ENCODE measurements around the gene TRIM29.

The TRIM29 gene

DNA sequence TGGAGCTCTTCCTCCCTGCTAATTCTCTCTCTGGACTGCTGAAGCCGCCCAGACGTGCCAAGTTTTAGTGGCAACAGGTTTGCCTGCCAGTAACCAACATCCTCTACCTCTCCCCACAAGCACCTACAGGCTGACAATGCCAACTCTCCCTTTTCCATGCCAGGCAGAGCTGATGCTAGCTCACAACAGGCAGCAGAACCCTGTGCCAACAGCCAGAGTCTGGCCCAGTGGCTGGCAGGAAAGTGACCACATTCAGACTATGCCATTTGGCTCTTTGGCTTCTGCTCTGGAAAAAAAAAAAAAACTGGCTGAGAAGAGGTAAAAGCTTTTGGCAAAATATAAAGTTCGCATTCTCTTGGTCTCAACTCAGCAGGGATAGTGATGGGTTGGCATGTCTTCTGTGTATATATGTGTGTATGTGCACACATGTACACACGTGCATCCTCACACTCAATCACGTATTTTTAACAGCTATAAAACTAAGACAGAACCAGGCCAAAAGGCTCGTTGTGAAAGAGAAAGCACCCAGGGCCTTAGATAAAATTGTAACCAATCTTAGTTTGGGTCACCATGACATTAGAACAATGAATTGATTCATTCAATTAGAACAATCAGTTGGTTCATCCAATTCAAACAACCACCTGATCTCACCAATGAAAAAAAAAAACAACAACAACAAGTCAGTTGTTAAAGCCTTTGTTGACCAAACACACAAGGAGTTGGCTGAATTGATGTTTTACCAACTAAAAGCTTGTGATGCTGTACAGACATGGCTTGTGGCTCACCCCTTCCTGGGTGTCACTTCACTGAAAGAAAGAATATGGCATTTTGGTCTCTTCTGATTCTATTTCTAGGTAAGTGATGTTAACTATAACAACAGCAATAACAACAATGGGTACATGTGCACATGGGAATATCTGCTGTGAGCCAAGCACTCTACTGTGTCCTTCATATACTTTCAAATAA, 48.6 kb downstream of the TRIM29 start:
- Histone ChIP-seq H3K27ac (ENCODE audit: low read depth, low read length, severe bottlenecking) (no peak overlapping the region), H3K4me3 (ENCODE audit: extremely low read depth, insufficient read depth, low read length, poor library complexity, severe bottlenecking) (no peak overlapping the region), H3K4me1 (ENCODE audit: control insufficient read depth, insufficient read depth, low read length, poor library complexity, severe bottlenecking) (no peaks in the 10 kb centered on the region), H3K9me3 (ENCODE audit: control insufficient read depth, low read length) (no peaks in the 10 kb centered on the region), H3K36me3 (ENCODE audit: control insufficient read depth, insufficient read depth, low read length) (no peaks in the 10 kb centered on the region)
- WGBS, 2 experiments (ENCODE audit: insufficient coverage in 2 of 2): 86% methylated on average over 2 of the region's 6 CpGs; no CpG with 5 or more reads in 1 of the 2 experiments

DNA sequence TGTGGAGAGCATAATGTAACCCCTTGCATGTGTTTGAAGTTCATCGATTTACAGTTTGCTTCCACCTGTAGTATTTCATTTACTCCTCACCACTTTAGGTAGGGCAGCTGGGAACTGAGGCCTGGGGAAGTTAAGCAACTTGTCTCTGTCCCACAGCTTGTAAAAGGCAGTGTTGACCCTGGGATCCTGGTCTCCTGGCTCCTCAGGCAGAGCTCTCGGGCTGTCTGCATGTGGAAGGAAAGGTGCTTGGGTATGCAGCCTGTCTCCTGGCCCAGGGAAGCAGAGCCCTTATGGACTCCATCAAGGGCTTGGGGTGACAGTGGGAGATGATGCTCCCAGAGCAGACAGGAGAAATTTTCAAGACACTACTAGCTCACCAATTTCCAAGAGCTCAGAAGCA, 49.9 kb downstream of the TRIM29 start:
- no peaks in the 10 kb centered on the region for H3K4me1 ChIP-seq (ENCODE audit: control insufficient read depth, insufficient read depth, low read length, poor library complexity, severe bottlenecking)
- 100% methylated on average over 1 to 2 of the region's 2 CpGs for WGBS, 2 experiments (ENCODE audit: insufficient coverage in 2 of 2)
- H3K27ac ChIP-seq (ENCODE audit: low read depth, low read length, severe bottlenecking): no peak overlapping the region
- H3K36me3 ChIP-seq (ENCODE audit: control insufficient read depth, insufficient read depth, low read length): no peaks in the 10 kb centered on the region
- H3K4me3 ChIP-seq (ENCODE audit: extremely low read depth, insufficient read depth, low read length, poor library complexity, severe bottlenecking): no peak overlapping the region
- H3K9me3 ChIP-seq (ENCODE audit: control insufficient read depth, low read length): no peaks in the 10 kb centered on the region

DNA sequence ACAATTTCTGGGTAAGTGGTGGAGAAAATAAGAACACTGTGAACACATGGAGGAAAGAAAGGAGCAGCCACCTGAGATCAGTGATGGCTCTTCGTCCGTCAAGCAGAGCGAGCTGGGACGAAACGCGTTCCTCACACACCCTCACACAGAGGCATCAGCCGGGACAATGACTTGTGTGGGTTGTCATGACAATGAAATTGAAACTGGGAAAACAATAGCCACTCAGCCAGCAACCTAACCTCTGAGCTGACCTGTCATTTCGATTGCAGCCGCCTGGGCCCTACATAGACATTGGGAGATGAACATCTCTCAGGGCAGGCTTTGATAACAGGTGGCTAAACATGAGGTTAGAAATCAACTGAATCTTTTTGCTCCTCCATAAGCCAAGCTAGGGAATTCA, 51.3 kb downstream of the TRIM29 start:
- Histone ChIP-seq H3K4me3 (ENCODE audit: extremely low read depth, insufficient read depth, low read length, poor library complexity, severe bottlenecking) (no peak overlapping the region), H3K36me3 (ENCODE audit: control insufficient read depth, insufficient read depth, low read length) (no peaks in the 10 kb centered on the region), H3K9me3 (ENCODE audit: control insufficient read depth, low read length) (no peaks in the 10 kb centered on the region), H3K27ac (ENCODE audit: low read depth, low read length, severe bottlenecking) (no peak overlapping the region), H3K4me1 (ENCODE audit: control insufficient read depth, insufficient read depth, low read length, poor library complexity, severe bottlenecking) (no peaks in the 10 kb centered on the region)
- 50 to 82% methylated on average over 1 to 2 of the region's 9 CpGs for WGBS, 2 experiments (ENCODE audit: insufficient coverage in 2 of 2)

DNA sequence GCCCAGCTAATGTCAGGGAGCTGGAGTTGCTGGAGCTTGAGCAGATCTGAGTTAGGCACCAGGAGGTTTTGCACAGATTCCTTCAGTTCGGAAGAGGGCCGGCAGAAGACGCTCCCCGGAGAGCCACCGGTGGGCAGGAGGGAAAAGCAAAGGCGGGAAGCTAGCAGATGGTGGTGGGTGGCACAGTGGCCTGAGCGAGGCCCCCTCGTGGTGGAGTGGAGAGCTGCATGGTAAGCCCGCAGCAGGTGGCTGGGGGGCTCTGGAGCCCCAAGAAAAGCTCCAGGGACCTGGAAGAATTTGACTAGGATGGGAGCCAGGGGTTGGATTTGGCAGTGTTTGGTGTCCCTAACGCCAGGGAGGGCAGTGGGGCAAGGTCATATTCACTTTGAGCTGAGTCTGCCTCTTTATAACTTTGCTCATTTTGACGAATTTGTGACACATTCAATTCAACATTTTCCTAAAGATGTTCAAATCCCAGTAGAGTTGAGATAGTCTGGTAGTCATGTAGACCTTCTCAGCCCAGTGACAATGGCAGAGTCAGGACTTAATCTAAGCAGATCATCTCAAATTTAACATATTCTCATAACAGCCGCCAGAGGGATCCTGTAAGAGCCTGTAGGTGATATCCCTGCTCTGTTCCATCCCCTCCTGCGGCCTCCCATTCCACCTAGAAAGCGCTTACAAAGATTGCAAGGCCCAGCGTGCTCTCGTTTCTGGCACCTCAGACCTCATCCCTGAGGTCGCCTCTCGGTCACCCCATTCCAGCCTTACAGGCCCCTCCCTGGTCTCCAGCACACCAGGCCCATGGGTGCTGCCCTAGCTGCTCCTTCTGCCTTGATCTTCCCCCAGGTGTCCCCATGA, 57.9 kb downstream of the TRIM29 start:
- no peaks in the 10 kb centered on the region for H3K36me3 ChIP-seq (ENCODE audit: control insufficient read depth, insufficient read depth, low read length)
- 58 to 64% methylated on average over 16 to 17 of the region's 18 CpGs for WGBS, 2 experiments (ENCODE audit: insufficient coverage in 2 of 2)
- no peaks in the 10 kb centered on the region for H3K9me3 ChIP-seq (ENCODE audit: control insufficient read depth, low read length)
- H3K27ac ChIP-seq (ENCODE audit: low read depth, low read length, severe bottlenecking): no peak overlapping the region
- H3K4me1 ChIP-seq (ENCODE audit: control insufficient read depth, insufficient read depth, low read length, poor library complexity, severe bottlenecking): no peaks in the 10 kb centered on the region
- H3K4me3 ChIP-seq (ENCODE audit: extremely low read depth, insufficient read depth, low read length, poor library complexity, severe bottlenecking): no peak overlapping the region

DNA sequence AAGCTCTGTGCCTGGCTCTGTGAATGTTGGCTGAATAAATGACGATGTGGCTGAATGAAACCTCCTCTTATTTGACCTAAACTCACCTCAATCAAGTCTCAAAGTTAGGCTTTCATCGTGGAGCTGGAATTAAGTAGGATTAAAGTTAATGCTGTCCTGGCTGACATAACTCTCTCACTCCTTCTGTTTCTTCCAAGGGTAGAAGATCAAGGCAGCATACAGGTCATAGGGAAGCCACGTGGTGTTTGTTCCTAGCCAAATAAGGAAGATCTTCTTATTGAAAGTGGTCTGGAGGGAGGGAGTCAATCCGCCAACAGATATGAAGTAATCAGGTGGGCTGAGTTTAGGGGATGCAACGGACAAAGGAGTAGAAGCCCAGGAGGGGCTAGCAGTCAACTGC, 59.5 kb downstream of the TRIM29 start:
- Histone ChIP-seq H3K9me3 (ENCODE audit: control insufficient read depth, low read length) (no peaks in the 10 kb centered on the region), H3K36me3 (ENCODE audit: control insufficient read depth, insufficient read depth, low read length) (no peaks in the 10 kb centered on the region), H3K27ac (ENCODE audit: low read depth, low read length, severe bottlenecking) (no peak overlapping the region), H3K4me1 (ENCODE audit: control insufficient read depth, insufficient read depth, low read length, poor library complexity, severe bottlenecking) (no peaks in the 10 kb centered on the region), H3K4me3 (ENCODE audit: extremely low read depth, insufficient read depth, low read length, poor library complexity, severe bottlenecking) (no peak overlapping the region)
- WGBS, 2 experiments (ENCODE audit: insufficient coverage in 2 of 2): 63 to 85% methylated on average over 3 to 4 of the region's 5 CpGs

DNA sequence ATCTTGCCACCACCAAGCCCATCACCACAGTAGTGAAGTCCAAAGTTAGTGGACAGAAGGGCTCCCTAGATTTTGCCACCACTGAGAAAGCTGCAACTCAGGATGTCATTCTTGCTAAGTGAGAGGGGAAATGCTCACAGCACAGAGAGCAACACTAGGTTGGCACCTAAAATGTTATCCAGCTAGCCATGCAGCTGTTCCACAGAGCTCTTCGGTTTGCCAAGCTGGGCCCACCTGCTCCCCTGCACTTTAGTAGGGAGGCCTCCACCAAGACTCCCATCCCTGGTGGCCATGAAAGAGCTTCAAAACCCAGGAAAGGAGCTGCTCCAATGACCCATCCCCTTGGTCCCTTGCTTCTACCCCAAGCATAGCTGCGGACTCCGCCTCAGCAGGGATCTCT, 63.8 kb downstream of the TRIM29 start:
- Histone ChIP-seq H3K4me3 (ENCODE audit: extremely low read depth, insufficient read depth, low read length, poor library complexity, severe bottlenecking) (no peak overlapping the region), H3K4me1 (ENCODE audit: control insufficient read depth, insufficient read depth, low read length, poor library complexity, severe bottlenecking) (no peaks in the 10 kb centered on the region), H3K27ac (ENCODE audit: low read depth, low read length, severe bottlenecking) (no peak overlapping the region), H3K9me3 (ENCODE audit: control insufficient read depth, low read length) (no peaks in the 10 kb centered on the region), H3K36me3 (ENCODE audit: control insufficient read depth, insufficient read depth, low read length) (no peaks in the 10 kb centered on the region)
- 93 to 97% methylated on average over 3 of the region's 3 CpGs for WGBS, 2 experiments (ENCODE audit: insufficient coverage in 2 of 2)

DNA sequence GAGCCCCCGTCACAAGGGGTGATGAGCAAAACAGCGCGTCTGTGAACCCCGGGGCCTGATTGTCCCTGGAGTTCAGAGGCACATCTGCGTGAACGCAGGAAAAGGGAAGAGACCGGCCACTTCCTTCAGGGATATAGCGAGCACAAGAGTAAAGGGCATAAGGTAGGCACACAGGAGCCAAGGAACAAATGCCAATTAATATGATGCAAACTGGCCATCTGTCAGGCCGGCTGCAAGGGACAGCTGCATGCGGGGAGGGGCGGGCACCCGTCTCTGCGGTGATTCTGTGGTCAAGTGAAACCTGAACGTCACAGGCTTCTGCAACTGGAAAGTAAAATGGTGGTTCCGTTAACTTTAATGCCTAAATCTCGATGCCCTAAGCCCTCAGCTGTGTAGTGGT, 64.7 kb downstream of the TRIM29 start:
- no peaks in the 10 kb centered on the region for H3K36me3 ChIP-seq (ENCODE audit: control insufficient read depth, insufficient read depth, low read length)
- H3K9me3 ChIP-seq (ENCODE audit: control insufficient read depth, low read length): no peaks in the 10 kb centered on the region
- WGBS, 2 experiments (ENCODE audit: insufficient coverage in 2 of 2): 90 to 91% methylated on average over 7 to 16 of the region's 16 CpGs
- no peak overlapping the region for H3K27ac ChIP-seq (ENCODE audit: low read depth, low read length, severe bottlenecking)
- no peak overlapping the region for H3K4me3 ChIP-seq (ENCODE audit: extremely low read depth, insufficient read depth, low read length, poor library complexity, severe bottlenecking)
- H3K4me1 ChIP-seq (ENCODE audit: control insufficient read depth, insufficient read depth, low read length, poor library complexity, severe bottlenecking): no peaks in the 10 kb centered on the region

DNA sequence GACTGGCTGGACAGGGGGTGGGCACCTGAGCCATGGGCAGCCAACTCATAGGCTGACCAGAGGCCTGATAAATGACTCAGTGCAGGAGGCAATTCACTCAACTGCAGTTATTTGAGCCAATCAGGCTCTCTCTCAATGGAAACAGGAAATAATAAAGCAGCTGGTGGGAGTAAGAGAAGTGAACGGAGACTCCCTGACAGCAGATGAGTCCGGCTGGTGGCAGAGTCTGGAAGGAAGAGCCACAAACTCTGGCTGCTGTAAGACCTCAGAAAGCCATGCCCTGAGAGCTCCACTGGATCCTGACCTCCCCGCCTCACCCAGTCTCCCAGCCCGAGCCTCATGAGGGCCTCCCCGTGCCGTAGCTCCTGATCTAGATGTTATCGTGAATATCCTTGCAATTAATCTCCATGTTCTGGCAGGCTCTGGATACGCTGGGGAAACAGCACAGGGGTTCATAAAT, 69.8 kb downstream of the TRIM29 start:
- Histone ChIP-seq H3K4me1 (ENCODE audit: control insufficient read depth, insufficient read depth, low read length, poor library complexity, severe bottlenecking) (no peaks in the 10 kb centered on the region), H3K4me3 (ENCODE audit: extremely low read depth, insufficient read depth, low read length, poor library complexity, severe bottlenecking) (no peak overlapping the region), H3K27ac (ENCODE audit: low read depth, low read length, severe bottlenecking) (peak overlapping the region; percentile 8), H3K9me3 (ENCODE audit: control insufficient read depth, low read length) (no peaks in the 10 kb centered on the region), H3K36me3 (ENCODE audit: control insufficient read depth, insufficient read depth, low read length) (no peaks in the 10 kb centered on the region)
- 89 to 92% methylated on average over 8 of the region's 8 CpGs for WGBS, 2 experiments (ENCODE audit: insufficient coverage in 2 of 2)

DNA sequence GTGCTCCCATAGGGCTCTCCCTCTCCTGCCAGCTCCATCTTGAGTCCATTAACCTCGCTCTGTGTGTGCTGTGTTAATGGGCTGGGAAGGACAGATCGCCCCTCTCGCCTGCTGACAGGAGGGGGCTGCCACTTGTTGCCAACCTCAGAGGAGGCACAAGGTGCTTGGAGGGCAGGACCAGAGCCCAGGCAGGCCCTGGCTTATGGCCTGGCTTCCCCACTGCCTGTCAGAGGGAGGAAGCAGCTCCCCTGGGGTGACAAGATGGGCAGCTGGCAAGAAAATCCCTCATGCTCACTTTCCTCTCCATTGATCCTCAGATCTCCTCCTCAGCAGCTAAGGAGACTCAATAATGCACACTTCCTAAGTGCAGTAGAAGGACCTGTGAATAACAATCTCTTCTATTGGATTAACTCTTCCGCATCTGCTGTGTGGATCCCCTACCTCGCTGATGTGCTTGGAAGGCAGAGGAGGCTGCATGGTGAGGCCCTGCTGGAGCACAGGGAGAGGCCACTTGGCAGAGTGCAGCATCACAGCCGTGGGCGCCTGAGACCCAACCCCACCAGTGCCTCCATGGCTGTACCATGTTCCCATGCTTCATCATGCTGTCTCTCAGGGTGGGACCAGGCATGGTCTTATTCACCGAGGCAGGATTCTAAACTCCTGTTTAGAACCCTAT, 70.3 kb downstream of the TRIM29 start:
- Histone ChIP-seq H3K4me3 (ENCODE audit: extremely low read depth, insufficient read depth, low read length, poor library complexity, severe bottlenecking) (no peak overlapping the region), H3K36me3 (ENCODE audit: control insufficient read depth, insufficient read depth, low read length) (no peaks in the 10 kb centered on the region), H3K27ac (ENCODE audit: low read depth, low read length, severe bottlenecking) (no peak overlapping the region), H3K9me3 (ENCODE audit: control insufficient read depth, low read length) (no peaks in the 10 kb centered on the region), H3K4me1 (ENCODE audit: control insufficient read depth, insufficient read depth, low read length, poor library complexity, severe bottlenecking) (peaks cover 5% of the 10 kb centered on the region)
- 51 to 61% methylated on average over 3 to 5 of the region's 8 CpGs for WGBS, 2 experiments (ENCODE audit: insufficient coverage in 2 of 2)

DNA sequence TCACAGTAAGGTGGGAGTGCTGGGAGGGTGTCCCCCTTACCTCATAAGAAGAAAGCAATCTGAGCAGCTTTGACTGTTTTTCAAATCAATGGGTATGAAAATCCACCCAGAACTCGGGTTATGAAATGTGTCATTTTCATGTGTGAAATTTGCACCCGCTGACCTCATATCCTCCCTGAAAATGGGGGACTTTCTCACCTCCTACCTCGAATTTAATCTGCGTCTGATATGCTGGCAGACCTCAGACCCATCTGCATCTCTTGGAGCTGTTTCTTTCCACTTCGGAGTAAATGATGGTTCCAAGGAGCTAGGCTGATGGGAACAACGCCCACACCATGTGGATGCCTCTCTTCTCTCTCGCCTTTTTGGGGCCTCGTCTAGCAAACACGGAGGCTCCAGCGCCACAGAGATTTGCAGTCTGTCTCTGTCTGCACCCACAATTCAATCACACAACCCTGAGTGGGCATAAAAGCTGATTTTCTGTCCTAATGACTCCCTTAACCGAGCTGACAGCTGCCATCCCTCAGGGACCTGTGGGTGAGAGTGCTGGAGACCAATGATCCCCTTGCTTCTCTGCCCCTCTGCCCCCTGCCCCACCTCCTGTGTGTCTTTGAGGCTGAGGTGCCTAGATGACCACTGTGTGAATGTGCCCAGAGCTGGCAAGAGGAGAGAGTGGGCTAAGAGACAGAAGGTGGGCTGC, 71.0 kb downstream of the TRIM29 start:
- WGBS, 2 experiments (ENCODE audit: insufficient coverage in 2 of 2): 93 to 94% methylated on average over 11 of the region's 11 CpGs
- H3K4me3 ChIP-seq (ENCODE audit: extremely low read depth, insufficient read depth, low read length, poor library complexity, severe bottlenecking): no peak overlapping the region
- H3K36me3 ChIP-seq (ENCODE audit: control insufficient read depth, insufficient read depth, low read length): no peaks in the 10 kb centered on the region
- H3K4me1 ChIP-seq (ENCODE audit: control insufficient read depth, insufficient read depth, low read length, poor library complexity, severe bottlenecking): peaks cover 12% of the 10 kb centered on the region
- no peaks in the 10 kb centered on the region for H3K9me3 ChIP-seq (ENCODE audit: control insufficient read depth, low read length)
- H3K27ac ChIP-seq (ENCODE audit: low read depth, low read length, severe bottlenecking): no peak overlapping the region

Measured in mesodermal cell (in vitro differentiated cells).